IPS-18c (cell line): Measurements from ENCODE around the gene IMMP2L.

Source experiments
- H3K4me3 ChIP-seq: 2 replicates; pipeline ENCODE4 v1.7.0; 2013; ENCODE audit warnings: low read depth, mild to moderate bottlenecking, low read length, moderate library complexity; ENCODE audit not compliant: insufficient read depth
- H3K9me3 ChIP-seq: one replicate; pipeline ENCODE4 v1.6.1; 2013; ENCODE audit warnings: mild to moderate bottlenecking, low read length, moderate library complexity; ENCODE audit not compliant: control insufficient read depth, insufficient read depth

Gene IMMP2L

GRCh38 chr7:111202321-111202720 is 360.0 kb downstream of the IMMP2L start:
- H3K4me3 ChIP-seq = no peak overlapping the region
- H3K9me3 ChIP-seq = no peaks in the 10 kb centered on the region

DNA sequence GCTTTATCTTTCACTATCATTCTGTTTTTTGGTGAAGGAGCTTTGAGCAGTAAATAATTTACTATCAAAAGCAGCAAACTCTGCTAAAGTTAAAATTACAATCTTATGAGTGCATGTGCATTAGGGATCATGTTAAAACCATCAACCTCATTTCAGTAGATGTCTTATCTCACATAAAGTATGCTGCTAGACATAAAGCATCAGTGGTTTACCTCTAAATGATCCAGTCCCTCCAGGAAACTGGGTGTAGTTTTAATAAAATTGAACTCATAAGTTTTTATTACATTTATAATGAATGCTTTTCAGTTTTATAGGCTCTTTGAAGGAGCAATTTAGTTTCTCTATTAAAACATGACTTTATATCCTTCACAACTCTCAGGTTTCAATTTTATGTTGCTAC is 362.6 kb downstream of the IMMP2L start:
- no peak overlapping the region for H3K4me3 ChIP-seq

GRCh38 chr7:111198255-111198654 is 364.0 kb downstream of the IMMP2L start:
- Histone ChIP-seq H3K4me3 (no peak overlapping the region), H3K9me3 (no peaks in the 10 kb centered on the region)

More for the DNA sequence above, 362.6 kb downstream of the IMMP2L start:
- no peaks in the 10 kb centered on the region for H3K9me3 ChIP-seq

GRCh38 chr7:111196655-111197054 is 365.6 kb downstream of the IMMP2L start:
- no peak overlapping the region for H3K4me3 ChIP-seq
- no peaks in the 10 kb centered on the region for H3K9me3 ChIP-seq

- H3K9me3 ChIP-seq = no peaks in the 10 kb centered on the region
- H3K4me3 ChIP-seq = no peak overlapping the region
Observed at GRCh38 chr7:111192614-111193413, 369.5 kb downstream of the IMMP2L start.

- no peak overlapping the region for H3K4me3 ChIP-seq
- H3K9me3 ChIP-seq = no peaks in the 10 kb centered on the region
Observed at GRCh38 chr7:111190804-111191203, 371.5 kb downstream of the IMMP2L start.

DNA sequence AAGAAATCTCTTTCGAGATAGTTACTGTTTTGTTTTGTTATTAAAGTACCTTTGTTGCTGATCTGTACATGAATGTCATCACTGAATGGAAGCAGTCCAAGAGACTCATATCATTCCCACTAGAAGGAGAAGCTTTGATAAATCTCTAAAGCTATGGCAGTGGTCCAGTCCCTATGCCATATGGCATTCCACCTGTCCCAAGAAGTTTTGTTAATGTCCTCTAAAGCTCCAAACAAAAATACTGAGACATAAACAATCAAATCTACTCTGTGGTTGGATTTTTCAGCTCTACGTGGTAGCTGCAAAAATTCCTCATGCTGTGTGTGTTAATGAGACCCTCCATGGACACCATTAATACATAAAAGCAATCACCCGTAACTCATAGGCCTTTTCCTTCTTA is 377.3 kb downstream of the IMMP2L start:
- Histone ChIP-seq H3K9me3 (no peaks in the 10 kb centered on the region), H3K4me3 (no peak overlapping the region)

DNA sequence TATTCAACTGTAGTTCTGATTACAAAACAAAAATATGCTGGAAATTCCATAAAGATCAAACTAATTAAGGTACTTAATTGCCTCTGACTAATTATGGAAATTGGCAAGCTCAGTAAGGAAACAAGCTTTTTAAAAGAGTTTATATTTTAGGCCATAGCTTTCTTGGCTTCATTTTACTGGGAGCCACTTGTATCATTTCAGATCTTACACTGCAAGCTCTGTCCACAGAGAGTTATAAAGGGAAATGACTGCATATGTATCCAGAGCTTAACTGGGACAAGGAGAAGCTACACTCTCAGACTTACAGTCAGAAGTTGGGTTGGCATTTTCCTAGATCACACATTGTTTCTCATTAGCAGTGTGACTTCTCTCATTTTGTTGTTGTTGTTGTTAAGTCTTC is 379.0 kb downstream of the IMMP2L start:
- Histone ChIP-seq H3K4me3 (no peak overlapping the region), H3K9me3 (no peaks in the 10 kb centered on the region)

- no peaks in the 10 kb centered on the region for H3K9me3 ChIP-seq
Observed at GRCh38 chr7:111180338-111180737, 382.0 kb downstream of the IMMP2L start.

DNA sequence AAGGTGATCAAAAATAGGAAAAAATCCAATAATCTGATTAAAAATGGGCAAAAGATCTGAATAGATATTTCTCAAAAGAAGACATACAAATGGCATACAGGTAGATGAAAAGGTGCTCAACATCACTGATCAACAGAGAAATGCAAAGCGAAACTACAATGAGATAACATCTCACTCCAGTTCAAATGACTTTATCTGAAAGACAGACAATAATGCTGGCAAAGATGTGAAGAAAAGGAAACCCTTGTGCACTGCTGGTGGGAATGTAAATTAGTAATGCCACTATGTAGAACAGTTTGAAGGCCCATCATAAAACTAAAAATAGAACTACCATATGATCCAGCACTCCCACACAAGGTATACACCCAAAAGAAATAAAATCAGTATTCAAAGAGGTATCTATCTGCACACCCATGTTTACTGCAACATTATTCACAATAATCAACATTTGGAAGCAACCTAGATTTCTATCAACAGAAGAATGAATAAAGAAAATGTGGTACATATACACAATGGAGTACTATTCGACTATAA is 386.3 kb downstream of the IMMP2L start:
- Histone ChIP-seq H3K9me3 (no peaks in the 10 kb centered on the region), H3K4me3 (no peak overlapping the region)

More at GRCh38 chr7:111180338-111180737, 382.0 kb downstream of the IMMP2L start:
- H3K4me3 ChIP-seq = no peak overlapping the region

DNA sequence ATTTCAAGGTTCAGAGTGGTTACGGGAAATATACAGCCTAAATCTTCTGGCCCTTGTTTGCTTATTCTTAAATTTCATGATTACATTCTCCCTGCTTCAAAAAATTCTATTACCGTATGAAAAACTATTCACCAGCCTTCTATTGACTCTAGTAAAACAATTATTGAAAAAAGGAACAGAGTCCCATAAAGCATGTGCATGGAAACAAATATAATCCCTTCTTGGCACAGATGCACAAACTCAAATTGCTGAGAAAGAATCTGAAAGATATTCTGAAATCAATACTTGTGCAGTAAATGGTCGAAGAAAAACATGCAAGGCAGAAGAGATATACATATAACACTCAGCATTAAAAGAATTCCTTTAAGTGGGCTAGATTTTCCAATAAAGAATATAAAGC is 387.8 kb downstream of the IMMP2L start:
- Histone ChIP-seq H3K9me3 (no peaks in the 10 kb centered on the region), H3K4me3 (no peak overlapping the region)

DNA sequence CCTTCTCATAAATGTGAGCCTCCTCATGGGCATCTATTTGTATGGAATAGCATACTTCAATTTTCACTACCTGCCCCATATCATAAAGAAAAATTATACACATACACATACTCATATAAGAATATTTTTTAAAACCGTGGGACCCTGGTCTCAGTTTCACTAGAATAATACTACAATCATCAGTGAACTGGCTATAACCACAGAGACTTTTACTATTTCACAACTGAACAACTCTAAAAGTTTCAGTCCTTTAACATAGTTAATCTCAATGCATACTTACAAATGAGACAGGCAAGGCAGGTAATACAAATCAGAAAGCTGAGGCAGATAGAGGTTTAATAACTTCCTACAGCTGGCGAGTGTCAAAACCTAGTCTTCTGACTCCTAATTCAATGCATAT is 388.3 kb downstream of the IMMP2L start:
- H3K9me3 ChIP-seq = no peaks in the 10 kb centered on the region
- H3K4me3 ChIP-seq = no peak overlapping the region

- H3K9me3 ChIP-seq = no peaks in the 10 kb centered on the region
- no peak overlapping the region for H3K4me3 ChIP-seq
Observed at GRCh38 chr7:111173528-111173927, 388.8 kb downstream of the IMMP2L start.

GRCh38 chr7:111172564-111173257 is 389.6 kb downstream of the IMMP2L start:
- Histone ChIP-seq H3K9me3 (no peaks in the 10 kb centered on the region), H3K4me3 (no peak overlapping the region)

DNA sequence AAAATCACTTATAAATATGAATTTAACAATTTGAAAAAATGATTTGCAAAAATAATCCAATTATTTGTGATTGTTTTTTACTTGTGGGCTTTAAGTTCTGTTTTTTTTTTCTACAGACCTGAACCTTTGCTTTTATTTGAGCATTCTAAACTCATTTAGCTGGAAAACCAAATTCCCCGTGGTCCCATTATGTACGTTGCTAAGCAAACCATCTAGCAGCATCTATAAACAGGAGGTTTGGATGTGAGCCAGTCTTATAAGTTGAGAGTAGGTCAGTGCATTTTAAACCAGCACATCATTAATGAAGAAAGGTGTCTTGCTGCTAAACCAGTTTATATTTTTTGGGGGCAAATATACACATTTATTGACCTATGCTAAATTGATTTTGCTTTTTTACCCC is 394.1 kb downstream of the IMMP2L start:
- Histone ChIP-seq H3K9me3 (no peaks in the 10 kb centered on the region), H3K4me3 (no peak overlapping the region)

- Histone ChIP-seq H3K4me3 (no peak overlapping the region), H3K9me3 (no peaks in the 10 kb centered on the region)
Observed at GRCh38 chr7:111164442-111164841, 397.9 kb downstream of the IMMP2L start.

- Histone ChIP-seq H3K4me3 (no peak overlapping the region), H3K9me3 (no peaks in the 10 kb centered on the region)
Observed at GRCh38 chr7:111162692-111163091, 399.6 kb downstream of the IMMP2L start.

- Histone ChIP-seq H3K4me3 (no peak overlapping the region), H3K9me3 (no peaks in the 10 kb centered on the region)
Observed at GRCh38 chr7:111160297-111160696, 402.0 kb downstream of the IMMP2L start.
